ENCODE results near the gene ARMC9. TPM values are rescaled to one million over a fixed set of nuclear protein-coding genes. Genes with fewer than 3 reads are reported as not detected.

The ARMC9 gene
- polyA plus RNA-seq, 4 donors: 0.67 to 10.6 (median 3.5) TPM

GRCh38 chr2:231356466-231356844, 158.0 kb downstream of the ARMC9 start:
- Histone ChIP-seq H3K36me3 (ENCODE audit: control insufficient read depth in 3 of 3, insufficient read depth in 2 of 3, low read depth in 1 of 3, low read length in 3 of 3) (peaks cover 0 to 16% (median 0%) of the 10 kb centered on the region in 3 donors), H3K4me3 (ENCODE audit: low read depth in 1 of 3, low read length in 3 of 3) (no peak overlapping the region), H3K27me3 (ENCODE audit: control insufficient read depth in 3 of 3, insufficient read depth in 3 of 3, low read length in 3 of 3) (no peaks in the 10 kb centered on the region), H3K9me3 (ENCODE audit: control insufficient read depth in 2 of 2, insufficient read depth in 1 of 2, low read depth in 1 of 2, low read length in 1 of 2) (no peaks in the 10 kb centered on the region), H3K27ac (ENCODE audit: low read depth in 1 of 3, low read length in 2 of 3) (no peak overlapping the region), H3K4me1 (ENCODE audit: control insufficient read depth in 3 of 3, insufficient read depth in 2 of 3, low read depth in 1 of 3, low read length in 2 of 3) (peaks cover 0 to under 1% (median 0%) of the 10 kb centered on the region in 3 donors)
- no peak for FAIRE-seq
- no peak for DNase-seq
- 73 to 89% (median 73%) methylated on average over 5 of the region's 5 CpGs for WGBS, 3 donors

GRCh38 chr2:231357048-231357447, 158.6 kb downstream of the ARMC9 start:
- Histone ChIP-seq H3K9me3 (ENCODE audit: control insufficient read depth in 2 of 2, insufficient read depth in 1 of 2, low read depth in 1 of 2, low read length in 1 of 2) (no peaks in the 10 kb centered on the region), H3K4me1 (ENCODE audit: control insufficient read depth in 3 of 3, insufficient read depth in 2 of 3, low read depth in 1 of 3, low read length in 2 of 3) (peaks cover 0 to 7% (median 0%) of the 10 kb centered on the region in 3 donors), H3K27ac (ENCODE audit: low read depth in 1 of 3, low read length in 2 of 3) (no peak overlapping the region), H3K36me3 (ENCODE audit: control insufficient read depth in 3 of 3, insufficient read depth in 2 of 3, low read depth in 1 of 3, low read length in 3 of 3) (peaks cover 0 to 19% (median 0%) of the 10 kb centered on the region in 3 donors), H3K4me3 (ENCODE audit: low read depth in 1 of 3, low read length in 3 of 3) (no peak overlapping the region), H3K27me3 (ENCODE audit: control insufficient read depth in 3 of 3, insufficient read depth in 3 of 3, low read length in 3 of 3) (no peaks in the 10 kb centered on the region)
- no peak for FAIRE-seq
- 89 to 94% (median 93%) methylated on average over 5 to 7 of the region's 7 CpGs for WGBS, 3 donors
- DNase-seq: no peak

- no peak for DNase-seq
- Histone ChIP-seq H3K4me3 (ENCODE audit: low read depth in 1 of 3, low read length in 3 of 3) (no peak overlapping the region), H3K27me3 (ENCODE audit: control insufficient read depth in 3 of 3, insufficient read depth in 3 of 3, low read length in 3 of 3) (no peaks in the 10 kb centered on the region), H3K36me3 (ENCODE audit: control insufficient read depth in 3 of 3, insufficient read depth in 2 of 3, low read depth in 1 of 3, low read length in 3 of 3) (peaks cover 0 to 21% (median 0%) of the 10 kb centered on the region in 3 donors), H3K27ac (ENCODE audit: low read depth in 1 of 3, low read length in 2 of 3) (no peak overlapping the region), H3K4me1 (ENCODE audit: control insufficient read depth in 3 of 3, insufficient read depth in 2 of 3, low read depth in 1 of 3, low read length in 2 of 3) (peaks cover 0 to 7% (median 0%) of the 10 kb centered on the region in 3 donors), H3K9me3 (ENCODE audit: control insufficient read depth in 2 of 2, insufficient read depth in 1 of 2, low read depth in 1 of 2, low read length in 1 of 2) (no peaks in the 10 kb centered on the region)
- FAIRE-seq: no peak
- 90 to 97% (median 92%) methylated on average over 4 of the region's 4 CpGs for WGBS, 3 donors
Observed at GRCh38 chr2:231357931-231358330, 159.5 kb downstream of the ARMC9 start.

DNA sequence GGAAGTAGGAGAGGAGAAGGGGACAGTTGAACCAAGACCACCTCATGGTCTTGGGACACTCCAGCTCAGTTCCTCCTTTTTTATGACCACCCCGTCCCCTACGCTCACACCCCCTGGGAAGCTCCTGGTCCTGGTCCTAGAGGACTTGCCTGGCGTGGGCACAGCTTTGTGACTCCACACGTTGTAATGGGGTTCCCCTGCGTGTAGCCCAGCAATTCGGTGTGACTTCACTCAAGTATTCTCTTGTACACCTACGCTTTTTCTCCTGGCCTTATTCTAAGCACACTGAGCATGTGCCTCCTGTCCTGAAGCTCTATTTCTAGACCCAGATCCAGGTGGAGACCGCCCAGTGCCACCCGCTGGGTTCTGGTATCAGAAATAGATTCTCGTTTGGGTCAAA, 161.0 kb downstream of the ARMC9 start:
- Histone ChIP-seq H3K27me3 (ENCODE audit: control insufficient read depth in 3 of 3, insufficient read depth in 3 of 3, low read length in 3 of 3) (no peaks in the 10 kb centered on the region), H3K27ac (ENCODE audit: low read depth in 1 of 3, low read length in 2 of 3) (no peak overlapping the region), H3K36me3 (ENCODE audit: control insufficient read depth in 3 of 3, insufficient read depth in 2 of 3, low read depth in 1 of 3, low read length in 3 of 3) (peaks cover 0 to 28% (median 0%) of the 10 kb centered on the region in 3 donors), H3K4me3 (ENCODE audit: low read depth in 1 of 3, low read length in 3 of 3) (no peak overlapping the region), H3K4me1 (ENCODE audit: control insufficient read depth in 3 of 3, insufficient read depth in 2 of 3, low read depth in 1 of 3, low read length in 2 of 3) (peaks cover 0 to 7% (median 0%) of the 10 kb centered on the region in 3 donors), H3K9me3 (ENCODE audit: control insufficient read depth in 2 of 2, insufficient read depth in 1 of 2, low read depth in 1 of 2, low read length in 1 of 2) (no peaks in the 10 kb centered on the region)
- FAIRE-seq: no peak
- DNase-seq: no peak
- WGBS, 3 donors: 92 to 95% (median 93%) methylated on average over 10 of the region's 10 CpGs

DNA sequence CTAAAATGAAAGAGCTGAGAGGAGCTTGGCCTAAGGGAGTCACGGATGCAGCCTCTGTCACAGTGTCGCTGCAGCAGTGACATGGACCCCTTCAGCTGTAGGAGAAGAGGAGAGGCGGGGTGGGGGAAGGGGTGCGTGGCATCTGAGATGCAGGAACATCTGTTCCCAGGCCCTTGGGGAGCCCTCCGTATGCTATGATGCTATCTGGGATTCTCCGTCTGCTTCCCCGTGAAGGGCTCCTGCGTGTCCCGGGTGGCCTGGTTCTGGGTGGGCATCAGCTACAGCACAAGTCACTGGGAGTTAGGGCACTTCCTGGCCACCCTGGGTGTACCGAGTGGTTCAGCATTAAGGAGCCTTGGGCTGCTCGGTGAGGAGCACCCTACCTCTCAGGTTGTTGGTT, 161.5 kb downstream of the ARMC9 start:
- 93 to 94% (median 93%) methylated on average over 11 of the region's 11 CpGs for WGBS, 3 donors

GRCh38 chr2:231360401-231360800, 162.0 kb downstream of the ARMC9 start:
- Histone ChIP-seq H3K9me3 (ENCODE audit: control insufficient read depth in 2 of 2, insufficient read depth in 1 of 2, low read depth in 1 of 2, low read length in 1 of 2) (no peaks in the 10 kb centered on the region), H3K4me3 (ENCODE audit: low read depth in 1 of 3, low read length in 3 of 3) (no peak overlapping the region), H3K27me3 (ENCODE audit: control insufficient read depth in 3 of 3, insufficient read depth in 3 of 3, low read length in 3 of 3) (no peaks in the 10 kb centered on the region), H3K36me3 (ENCODE audit: control insufficient read depth in 3 of 3, insufficient read depth in 2 of 3, low read depth in 1 of 3, low read length in 3 of 3) (peaks cover 0 to 28% (median 0%) of the 10 kb centered on the region in 3 donors), H3K4me1 (ENCODE audit: control insufficient read depth in 3 of 3, insufficient read depth in 2 of 3, low read depth in 1 of 3, low read length in 2 of 3) (peaks cover 0 to 15% (median 0%) of the 10 kb centered on the region in 3 donors), H3K27ac (ENCODE audit: low read depth in 1 of 3, low read length in 2 of 3) (no peak overlapping the region)
- WGBS, 3 donors: 90 to 95% (median 93%) methylated on average over 10 to 11 of the region's 11 CpGs
- FAIRE-seq: no peak
- DNase-seq: no peak

More for the DNA sequence above, 161.5 kb downstream of the ARMC9 start:
- Histone ChIP-seq H3K27me3 (ENCODE audit: control insufficient read depth in 3 of 3, insufficient read depth in 3 of 3, low read length in 3 of 3) (no peaks in the 10 kb centered on the region), H3K9me3 (ENCODE audit: control insufficient read depth in 2 of 2, insufficient read depth in 1 of 2, low read depth in 1 of 2, low read length in 1 of 2) (no peaks in the 10 kb centered on the region), H3K4me3 (ENCODE audit: low read depth in 1 of 3, low read length in 3 of 3) (no peak overlapping the region), H3K36me3 (ENCODE audit: control insufficient read depth in 3 of 3, insufficient read depth in 2 of 3, low read depth in 1 of 3, low read length in 3 of 3) (peaks cover 0 to 28% (median 0%) of the 10 kb centered on the region in 3 donors), H3K4me1 (ENCODE audit: control insufficient read depth in 3 of 3, insufficient read depth in 2 of 3, low read depth in 1 of 3, low read length in 2 of 3) (peaks cover 0 to 11% (median 0%) of the 10 kb centered on the region in 3 donors), H3K27ac (ENCODE audit: low read depth in 1 of 3, low read length in 2 of 3) (no peak overlapping the region)
- no peak for FAIRE-seq
- no peak for DNase-seq

DNA sequence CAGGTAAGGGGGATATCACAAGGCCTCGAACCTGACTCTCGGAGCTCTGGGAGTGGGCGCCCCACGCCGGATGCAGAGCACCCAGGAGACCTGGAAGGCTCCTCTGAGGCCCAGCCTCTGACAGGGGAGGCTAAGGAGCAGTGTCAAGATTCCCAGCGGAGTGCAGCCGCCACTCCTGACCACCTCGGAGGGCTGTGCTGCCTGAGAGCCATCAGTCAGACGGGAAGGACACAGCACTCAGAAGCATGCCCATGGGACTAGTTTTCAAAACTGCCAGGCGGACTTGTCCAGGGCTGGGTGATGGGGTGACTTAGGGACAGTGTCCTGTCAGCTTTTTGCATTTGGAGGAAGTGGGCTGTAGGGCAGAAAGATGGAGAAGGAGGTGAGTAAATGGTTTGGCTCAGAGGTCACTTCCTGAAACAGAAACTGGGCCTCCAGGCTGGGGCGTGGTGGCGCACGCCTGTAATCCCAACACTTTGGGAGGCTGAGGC, 162.5 kb downstream of the ARMC9 start:
- Histone ChIP-seq H3K27me3 (ENCODE audit: control insufficient read depth in 3 of 3, insufficient read depth in 3 of 3, low read length in 3 of 3) (no peaks in the 10 kb centered on the region), H3K9me3 (ENCODE audit: control insufficient read depth in 2 of 2, insufficient read depth in 1 of 2, low read depth in 1 of 2, low read length in 1 of 2) (no peaks in the 10 kb centered on the region), H3K27ac (ENCODE audit: low read depth in 1 of 3, low read length in 2 of 3) (no peak overlapping the region), H3K36me3 (ENCODE audit: control insufficient read depth in 3 of 3, insufficient read depth in 2 of 3, low read depth in 1 of 3, low read length in 3 of 3) (peaks cover 0 to 28% (median 0%) of the 10 kb centered on the region in 3 donors), H3K4me1 (ENCODE audit: control insufficient read depth in 3 of 3, insufficient read depth in 2 of 3, low read depth in 1 of 3, low read length in 2 of 3) (peaks cover 0 to 20% (median 0%) of the 10 kb centered on the region in 3 donors), H3K4me3 (ENCODE audit: low read depth in 1 of 3, low read length in 3 of 3) (no peak overlapping the region)
- 94 to 95% (median 95%) methylated on average over 13 of the region's 13 CpGs for WGBS, 3 donors
- no peak for DNase-seq
- no peak for FAIRE-seq

GRCh38 chr2:231361701-231362554, 163.5 kb downstream of the ARMC9 start:
- H3K27ac ChIP-seq (ENCODE audit: low read depth in 1 of 3, low read length in 2 of 3): peak overlapping the region in 1 of 3 donors; percentile 61
- FAIRE-seq (no peak), DNase-seq (peak in 1 of 2 donors; percentile 32)
- 67 to 77% (median 75%) methylated on average over 12 of the region's 12 CpGs for WGBS, 3 donors
- peaks cover 0 to 27% (median 0%) of the 10 kb centered on the region in 3 donors for H3K36me3 ChIP-seq (ENCODE audit: control insufficient read depth in 3 of 3, insufficient read depth in 2 of 3, low read depth in 1 of 3, low read length in 3 of 3)
- no peaks in the 10 kb centered on the region for H3K27me3 ChIP-seq (ENCODE audit: control insufficient read depth in 3 of 3, insufficient read depth in 3 of 3, low read length in 3 of 3)
- H3K9me3 ChIP-seq (ENCODE audit: control insufficient read depth in 2 of 2, insufficient read depth in 1 of 2, low read depth in 1 of 2, low read length in 1 of 2): no peaks in the 10 kb centered on the region
- peaks cover 0 to 24% (median 0%) of the 10 kb centered on the region in 3 donors for H3K4me1 ChIP-seq (ENCODE audit: control insufficient read depth in 3 of 3, insufficient read depth in 2 of 3, low read depth in 1 of 3, low read length in 2 of 3)
- no peak overlapping the region for H3K4me3 ChIP-seq (ENCODE audit: low read depth in 1 of 3, low read length in 3 of 3)
